EL (cell line): ENCODE data around the gene RNF112.

Source experiments
- DNase-seq: peaks from one replicate; pipeline ENCODE4 v3.0.0-alpha.2; 2016

Gene RNF112

GRCh38 chr17:19410875-19411620, at the start of gene RNF112:
RNF112 (plus strand) TSS chr17:19411232; CDS start chr17:19411409, 177 bp downstream.
- peak; percentile 53 for DNase-seq

GRCh38 chr17:19361326-19361725, 49.7 kb upstream of the RNF112 start:
- no peak for DNase-seq

GRCh38 chr17:19361944-19362276, 49.1 kb upstream of the RNF112 start:
- no peak for DNase-seq

- peak; percentile 92 for DNase-seq
These were observed 48.5 kb upstream of the RNF112 start, which contains the start of gene B9D1 for GRCh38 chr17:19362277-19363113. B9D1 (minus strand) TSS chr17:19362723; CDS start chr17:19362569, 154 bp downstream.

GRCh38 chr17:19363114-19363438, 48.0 kb upstream of the RNF112 start:
- DNase-seq, result no peak

GRCh38 chr17:19363460-19364035, 47.5 kb upstream of the RNF112 start:
- no peak for DNase-seq

- DNase-seq, result peak; percentile 51
These were observed 46.1 kb upstream of the RNF112 start for GRCh38 chr17:19364699-19365498.

GRCh38 chr17:19365499-19365817, 45.6 kb upstream of the RNF112 start:
- no peak for DNase-seq

GRCh38 chr17:19365833-19366636, 45.0 kb upstream of the RNF112 start:
- no peak for DNase-seq

GRCh38 chr17:19366637-19366972, 44.4 kb upstream of the RNF112 start:
- no peak for DNase-seq

GRCh38 chr17:19368229-19368628, 42.8 kb upstream of the RNF112 start:
- no peak for DNase-seq

GRCh38 chr17:19369107-19369778, 41.8 kb upstream of the RNF112 start:
- DNase-seq, result no peak

GRCh38 chr17:19369846-19370492, 41.1 kb upstream of the RNF112 start:
- no peak for DNase-seq

- no peak for DNase-seq
These were observed 40.5 kb upstream of the RNF112 start for GRCh38 chr17:19370493-19370960.

GRCh38 chr17:19371259-19372010, 39.6 kb upstream of the RNF112 start:
- DNase-seq, result no peak

GRCh38 chr17:19372011-19372370, 39.0 kb upstream of the RNF112 start:
- no peak for DNase-seq

- DNase-seq, result no peak
These were observed 38.6 kb upstream of the RNF112 start for GRCh38 chr17:19372439-19372838.

- no peak for DNase-seq
These were observed 38.0 kb upstream of the RNF112 start for GRCh38 chr17:19372866-19373504.

GRCh38 chr17:19374136-19374535, 36.9 kb upstream of the RNF112 start:
- DNase-seq, result no peak

GRCh38 chr17:19375732-19376131, 35.3 kb upstream of the RNF112 start:
- no peak for DNase-seq
